Endodermal cell (in vitro differentiated cells): ENCODE data around the gene HOXA1. TPM values are rescaled to one million over a fixed set of nuclear protein-coding genes. Genes with fewer than 3 reads are reported as not detected.
A peak's percentile ranks its signal among the peaks of the same experiment; 100 is the strongest.

ENCODE experiments used
- DNase-seq: peaks from one replicate; pipeline ENCODE4 v3.0.0-alpha.2; 2017
- H3K27ac ChIP-seq: 2 replicates; pipeline ENCODE4 v1.5.1; 2013; ENCODE audit warnings: mild to moderate bottlenecking, low read depth, low read length, moderate library complexity
- H3K27me3 ChIP-seq: 2 replicates; pipeline ENCODE4 v1.6.1; 2013; ENCODE audit warnings: mild to moderate bottlenecking, low read length, moderate library complexity; ENCODE audit not compliant: insufficient read depth, control insufficient read depth, poor library complexity, severe bottlenecking
- H3K36me3 ChIP-seq: 2 replicates; pipeline ENCODE4 v1.7.0; 2013; ENCODE audit warnings: mild to moderate bottlenecking, low read length, moderate library complexity; ENCODE audit not compliant: control insufficient read depth, insufficient read depth
- H3K4me1 ChIP-seq: one replicate; pipeline ENCODE4 v1.7.0; 2013; ENCODE audit warnings: low read length; ENCODE audit not compliant: control insufficient read depth, insufficient read depth
- H3K4me3 ChIP-seq: 2 replicates; pipeline ENCODE4 v1.5.1; 2013; ENCODE audit warnings: mild to moderate bottlenecking, low read length, moderate library complexity
- H3K9ac ChIP-seq: 2 replicates; pipeline ENCODE4 v1.6.1; 2013; ENCODE audit warnings: mild to moderate bottlenecking, low read length, moderate library complexity; ENCODE audit not compliant: poor library complexity, severe bottlenecking; ENCODE audit errors: extremely low read depth
- H3K9me3 ChIP-seq: 2 replicates; pipeline ENCODE4 v1.6.1; 2013; ENCODE audit warnings: mild to moderate bottlenecking, low read length, moderate library complexity; ENCODE audit not compliant: control insufficient read depth
- H3K27ac Mint-ChIP-seq: 2 replicates; pipeline ENCODE4 v1.8.0; 2020; ENCODE audit warnings: mixed read lengths
- H3K27me3 Mint-ChIP-seq: 2 replicates; pipeline ENCODE4 v1.8.0; 2021; ENCODE audit warnings: mild to moderate bottlenecking, mixed read lengths; ENCODE audit not compliant: insufficient read depth
- H3K36me3 Mint-ChIP-seq: 2 replicates; pipeline ENCODE4 v1.8.0; 2020; ENCODE audit warnings: low read depth, mixed read lengths
- H3K4me1 Mint-ChIP-seq: 2 replicates; pipeline ENCODE4 v1.8.0; 2020; ENCODE audit warnings: mixed read lengths
- H3K4me3 Mint-ChIP-seq: 2 replicates; pipeline ENCODE4 v1.8.0; 2020; ENCODE audit warnings: mild to moderate bottlenecking, moderate library complexity, mixed read lengths
- H3K9me3 Mint-ChIP-seq: 2 replicates; pipeline ENCODE4 v1.8.0; 2020; ENCODE audit warnings: mild to moderate bottlenecking, mixed read lengths
- CTCF ChIP-seq: fragments of 200-600 bp; sonication (generic); conservative IDR thresholded peaks from 2 replicates; pipeline ENCODE4 v1.5.0; 2021; ENCODE audit warnings: antibody characterized with exemption, mild to moderate bottlenecking
- WGBS, 2 experiments: methylation state at CpG; one replicate each; pipeline versions ENCODE4 v1.1.5 to v1.1.7; 2013; ENCODE audit warnings: missing lambda C conversion rate in 2 of 2, mixed read lengths in 1 of 2; ENCODE audit not compliant: insufficient coverage in 1 of 2, insufficient read length in 1 of 2; 5-methylcytosine and 5-hydroxymethylcytosine counted together
- total RNA-seq, 2 donors: library from RNA; stranded (reverse); fragmentation: NEBNext Ultra II Directional in 1 of 2; extraction: Animal tissue kit (Norgen Biotek cat#: 25700) in 1 of 2; gene quantifications; 2 replicates in 1 of 2; 3 replicates in 1 of 2; pipeline ENCODE4 v1.2.1, GENCODE V29; 2021

Gene HOXA1
- total RNA-seq, 2 donors from 2014 or later, result not detected

GRCh38 chr7:27091105-27091504 is 4.7 kb downstream of the HOXA1 start:
- Histone ChIP-seq H3K4me1 (no peaks in the 10 kb centered on the region), H3K36me3 (no peaks in the 10 kb centered on the region), H3K4me3 (no peak overlapping the region), H3K27ac (no peak overlapping the region), H3K9ac (no peak overlapping the region), H3K27me3 (peaks cover 97% of the 10 kb centered on the region), H3K9me3 (no peaks in the 10 kb centered on the region)
- no peak overlapping the region for H3K27ac Mint-ChIP-seq
- peaks cover 99% of the 10 kb centered on the region for H3K27me3 Mint-ChIP-seq
- H3K4me1 Mint-ChIP-seq, result peaks cover 26% of the 10 kb centered on the region
- no peaks in the 10 kb centered on the region for H3K36me3 Mint-ChIP-seq
- H3K4me3 Mint-ChIP-seq, result no peak overlapping the region
- WGBS, 2 experiments, result 1 to 8% methylated on average over 2 to 3 of the region's 3 CpGs
- H3K9me3 Mint-ChIP-seq, result peaks cover 13% of the 10 kb centered on the region
- TF ChIP-seq CTCF, result no peak
- no peak for DNase-seq

- Histone ChIP-seq H3K36me3 (no peaks in the 10 kb centered on the region), H3K9me3 (no peaks in the 10 kb centered on the region), H3K27ac (no peak overlapping the region), H3K4me3 (no peak overlapping the region), H3K4me1 (no peaks in the 10 kb centered on the region), H3K27me3 (peaks cover 97% of the 10 kb centered on the region), H3K9ac (no peak overlapping the region)
- peaks cover 12% of the 10 kb centered on the region for H3K4me1 Mint-ChIP-seq
- no peak overlapping the region for H3K27ac Mint-ChIP-seq
- H3K9me3 Mint-ChIP-seq, result peaks cover 13% of the 10 kb centered on the region
- peak; percentile 54 for DNase-seq
- WGBS, 2 experiments, result 94 to 96% methylated on average over 55 to 67 of the region's 68 CpGs
- H3K27me3 Mint-ChIP-seq, result peaks cover 97% of the 10 kb centered on the region
- H3K36me3 Mint-ChIP-seq, result no peaks in the 10 kb centered on the region
- TF ChIP-seq CTCF, result no peak
- H3K4me3 Mint-ChIP-seq, result no peak overlapping the region
Observed at GRCh38 chr7:27088002-27088922, 7.5 kb downstream of the HOXA1 start.

GRCh38 chr7:27083646-27084045 is 12.2 kb downstream of the HOXA1 start:
- Histone ChIP-seq H3K9ac (no peak overlapping the region), H3K4me3 (no peak overlapping the region), H3K27me3 (peaks cover 87% of the 10 kb centered on the region), H3K9me3 (no peaks in the 10 kb centered on the region), H3K27ac (no peak overlapping the region), H3K36me3 (no peaks in the 10 kb centered on the region), H3K4me1 (no peaks in the 10 kb centered on the region)
- 96 to 100% methylated on average over 1 of the region's 2 CpGs for whole genome bisulfite sequencing, 2 experiments
- TF ChIP-seq CTCF, result no peak
- peaks cover 90% of the 10 kb centered on the region for H3K27me3 Mint-ChIP-seq
- H3K4me3 Mint-ChIP-seq, result no peak overlapping the region
- H3K36me3 Mint-ChIP-seq, result no peaks in the 10 kb centered on the region
- no peak overlapping the region for H3K27ac Mint-ChIP-seq
- H3K9me3 Mint-ChIP-seq, result peaks cover 12% of the 10 kb centered on the region
- no peak for DNase-seq
- H3K4me1 Mint-ChIP-seq, result no peaks in the 10 kb centered on the region
